ENCODE results near the gene FRMD8. TPM values are rescaled to one million over a fixed set of nuclear protein-coding genes. Genes with fewer than 3 reads are reported as not detected.

The FRMD8 gene
- total RNA-seq, 4 donors from 2014 or later = 32.5 to 44.7 (median 40.3) TPM

- no peak for TF ChIP-seq CTCF (IDR thresholded peaks at IDR 0.05; ENCODE audit: low read depth)
These were observed 47.7 kb downstream of the FRMD8 start for GRCh38 chr11:65434057-65434666.

GRCh38 chr11:65434667-65435410, 48.4 kb downstream of the FRMD8 start:
- TF ChIP-seq CTCF (IDR thresholded peaks at IDR 0.05; ENCODE audit: low read depth) = no peak

- no peak for TF ChIP-seq CTCF (IDR thresholded peaks at IDR 0.05; ENCODE audit: low read depth)
These were observed 49.0 kb downstream of the FRMD8 start for GRCh38 chr11:65435411-65435931.

- no peak for TF ChIP-seq CTCF (IDR thresholded peaks at IDR 0.05; ENCODE audit: low read depth)
These were observed 49.6 kb downstream of the FRMD8 start for GRCh38 chr11:65435981-65436411.

GRCh38 chr11:65436412-65437032, 50.1 kb downstream of the FRMD8 start:
- TF ChIP-seq CTCF (IDR thresholded peaks at IDR 0.05; ENCODE audit: low read depth) = no peak

GRCh38 chr11:65437436-65438227, 51.2 kb downstream of the FRMD8 start:
- no peak for TF ChIP-seq CTCF (IDR thresholded peaks at IDR 0.05; ENCODE audit: low read depth)
